Naive thymus-derived CD4-positive, alpha-beta T cell (primary cell): Measurements from ENCODE around the gene TMA7. TPM values are rescaled to one million over a fixed set of nuclear protein-coding genes. Genes with fewer than 3 reads are reported as not detected.

Experiments
- ATAC-seq: fragments of 150-1000 bp; cut with Tn5 transposase; 2 replicates; pipeline ENCODE4 v1.10.0; 2021; ENCODE audit warnings: mild to moderate bottlenecking, moderate library complexity
- CTCF ChIA-PET: fragments of 350-600 bp; sonication (Branson Sonifier 250); formaldehyde crosslinking; loops from one replicate; lab custom pipeline; 2021; ENCODE audit warnings: antibody characterized with exemption; lab: Charles Lee
- POLR2A ChIA-PET: fragments of 350-600 bp; sonication (Branson Sonifier 250); formaldehyde crosslinking; loops from one replicate; lab custom pipeline; 2021; ENCODE audit warnings: antibody characterized with exemption, inconsistent platforms; lab: Charles Lee
- DNase-seq, 9 donors: peaks; one replicate each; pipeline versions ENCODE4 v3.0.0 to v3.0.0-alpha.2; 2020 to 2022; ENCODE audit warnings: mixed read lengths in 1 of 9
- H3K27ac ChIP-seq: one replicate; pipeline ENCODE4 v1.7.0; 2013; ENCODE audit warnings: mild to moderate bottlenecking, low read depth, low read length, moderate library complexity
- H3K27me3 ChIP-seq, 2 donors: one replicate each; pipeline ENCODE4 v1.7.0; 2013; ENCODE audit warnings: low read length in 2 of 2, mild to moderate bottlenecking in 2 of 2, moderate library complexity in 2 of 2; ENCODE audit not compliant: control insufficient read depth in 2 of 2, insufficient read depth in 2 of 2
- H3K36me3 ChIP-seq, 3 experiments: 1 replicate in 2 of 3; 2 replicates in 1 of 3; pipeline ENCODE4 v1.7.0; 2013; ENCODE audit warnings: low read length in 3 of 3, mild to moderate bottlenecking in 3 of 3, moderate library complexity in 1 of 3; ENCODE audit not compliant: insufficient read depth in 3 of 3, control insufficient read depth in 2 of 3
- H3K4me1 ChIP-seq, 2 donors: one replicate each; pipeline ENCODE4 v1.7.0; 2013; ENCODE audit warnings: low read length in 2 of 2, mild to moderate bottlenecking in 2 of 2, moderate library complexity in 1 of 2; ENCODE audit not compliant: control insufficient read depth in 2 of 2, insufficient read depth in 2 of 2
- H3K4me3 ChIP-seq: 2 replicates; pipeline ENCODE4 v1.7.0; 2013; ENCODE audit warnings: mild to moderate bottlenecking, low read length
- H3K9me3 ChIP-seq, 3 experiments: 1 replicate in 2 of 3; 2 replicates in 1 of 3; pipeline ENCODE4 v1.7.0; 2013; ENCODE audit warnings: low read length in 3 of 3; ENCODE audit not compliant: control insufficient read depth in 2 of 3
- H3K27ac Mint-ChIP-seq, 9 donors: one replicate each; pipeline ENCODE4 v1.8.0; 2020 to 2022; ENCODE audit warnings: mixed read lengths in 9 of 9, mild to moderate bottlenecking in 8 of 9, moderate library complexity in 5 of 9, inconsistent platforms in 2 of 9
- H3K27me3 Mint-ChIP-seq, 5 donors: one replicate each; pipeline ENCODE4 v1.8.0; 2021 to 2022; ENCODE audit warnings: mixed read lengths in 5 of 5, mild to moderate bottlenecking in 1 of 5
- H3K36me3 Mint-ChIP-seq, 5 donors: one replicate each; pipeline ENCODE4 v1.8.0; 2020 to 2022; ENCODE audit warnings: mixed read lengths in 5 of 5, mild to moderate bottlenecking in 3 of 5, inconsistent platforms in 1 of 5
- H3K4me1 Mint-ChIP-seq, 7 donors: one replicate each; pipeline ENCODE4 v1.8.0; 2020 to 2022; ENCODE audit warnings: mixed read lengths in 7 of 7, mild to moderate bottlenecking in 3 of 7, inconsistent platforms in 1 of 7
- H3K4me3 Mint-ChIP-seq, 10 donors: one replicate each; pipeline ENCODE4 v1.8.0; 2020 to 2022; ENCODE audit warnings: mild to moderate bottlenecking in 10 of 10, mixed read lengths in 10 of 10, moderate library complexity in 6 of 10, inconsistent platforms in 2 of 10
- H3K9me3 Mint-ChIP-seq, 11 donors: one replicate each; pipeline ENCODE4 v1.8.0; 2020 to 2022; ENCODE audit warnings: mixed read lengths in 11 of 11, mild to moderate bottlenecking in 4 of 11, inconsistent platforms in 1 of 11, moderate library complexity in 1 of 11
- intact Hi-C, 2 donors: fragments of 100-400 bp; cut with micrococcal nuclease; formaldehyde crosslinking; loops; one replicate each; pipeline ENCODE4 v1.15.1; 2023
- polyA plus RNA-seq, 2 donors: library from polyadenylated mRNA; unstranded; fragments of 300-500 nt; fragmentation: Illumina TruSeq; gene quantifications; one replicate each; pipeline ENCODE4 v1.2.3, GENCODE V29; 2021
- total RNA-seq, 6 experiments: library from RNA in 5 of 6; stranded (reverse) in 5 of 6; gene quantifications; 1 replicate in 5 of 6; 2 replicates in 1 of 6; pipeline ENCODE4 v1.2.3 and lab custom pipeline; 2021 to 2026

Gene TMA7
- total and polyA plus RNA-seq, 7 experiments from 2014 or later = 193 to 752 (median 269) TPM

DNA sequence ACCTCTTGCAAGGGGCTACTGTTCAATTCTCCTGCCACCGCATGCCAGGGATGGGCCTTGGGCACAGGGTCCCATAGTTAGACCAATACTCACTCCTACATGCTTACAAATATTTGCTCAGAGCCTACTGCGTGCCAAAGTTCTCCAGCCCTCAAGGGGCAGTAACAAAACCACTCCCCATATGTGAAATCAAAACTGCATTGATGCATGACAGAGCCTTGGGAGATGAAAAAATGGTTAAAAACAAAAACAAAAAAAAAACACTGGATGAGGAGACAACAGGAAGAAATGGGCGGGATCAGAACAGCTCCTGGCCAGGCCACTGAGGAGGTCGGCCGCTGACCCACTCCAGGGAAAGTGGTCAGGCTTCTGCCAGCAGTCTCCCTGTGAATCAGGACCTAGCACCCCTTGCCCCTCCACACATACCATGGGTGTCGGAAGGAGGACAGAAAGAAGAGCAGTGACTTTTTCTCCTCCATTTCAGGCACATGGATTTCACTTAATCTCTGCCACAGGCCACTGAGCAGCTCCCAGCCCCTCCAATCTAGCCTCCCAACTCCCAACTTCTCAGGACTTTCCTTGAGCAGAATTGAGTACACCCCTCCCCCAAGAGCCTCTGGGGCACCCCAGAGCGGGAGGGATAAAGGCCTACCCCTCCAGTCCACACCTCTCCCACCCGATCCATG, 13.0 kb upstream of the TMA7 start:
- H3K27ac Mint-ChIP-seq = peak overlapping the region in 1 of 9 donors; percentile 17
- H3K36me3 Mint-ChIP-seq = peaks cover 0 to 12% (median 0%) of the 10 kb centered on the region in 5 donors
- peaks cover 8 to 10% of the 10 kb centered on the region in 2 donors for H3K4me1 ChIP-seq
- CTCF ChIA-PET = interaction anchor here (1.0 kb wide), 1 partner anchor 9 kb away, joined by 3 read pairs; no protein-coding TSS in a partner anchor
- peak overlapping the region in 8 of 10 donors; percentile 0 to 90 (median 34) for H3K4me3 Mint-ChIP-seq
- peaks cover 0 to 17% (median 0%) of the 10 kb centered on the region in 7 donors for H3K4me1 Mint-ChIP-seq
- DNase-seq = no peak
- H3K36me3 ChIP-seq = peaks cover 0 to 5% (median 3%) of the 10 kb centered on the region in 3 experiments
- POLR2A ChIA-PET = interaction anchor here (0.7 to 1.2 kb wide), 2 partner anchors 10 to 42 kb away, joined by 3 read pairs; no protein-coding TSS in a partner anchor
- H3K9me3 Mint-ChIP-seq = peaks cover 0 to 2% (median 0%) of the 10 kb centered on the region in 11 donors
- H3K27me3 ChIP-seq = no peaks in the 10 kb centered on the region
- H3K27me3 Mint-ChIP-seq = peaks cover 0 to 30% (median 0%) of the 10 kb centered on the region in 5 donors
- no peak overlapping the region for H3K27ac ChIP-seq
- H3K9me3 ChIP-seq = no peaks in the 10 kb centered on the region
- intact Hi-C loops = no loop called here
- ATAC-seq = no peak
- no peak overlapping the region for H3K4me3 ChIP-seq

DNA sequence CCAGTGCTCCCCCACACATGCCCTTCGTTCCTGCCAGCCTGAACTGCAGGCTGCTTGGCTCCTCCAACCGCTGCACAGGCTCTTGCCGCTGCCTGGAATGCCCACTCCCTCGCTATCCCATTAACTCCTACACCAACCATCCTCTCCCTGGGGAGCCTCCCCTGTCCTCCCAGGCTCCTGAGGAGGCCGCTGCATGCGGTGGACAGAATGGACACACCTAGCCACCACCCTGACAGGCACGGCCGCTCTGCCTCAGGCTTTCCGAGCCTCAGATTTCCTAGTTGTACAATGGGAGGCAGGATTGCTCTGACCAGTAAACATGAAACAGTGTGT, 12.5 kb upstream of the TMA7 start:
- Mint-ChIP-seq H3K27me3 (peaks cover 0 to 30% (median 0%) of the 10 kb centered on the region in 5 donors), H3K9me3 (peaks cover 0 to 2% (median 0%) of the 10 kb centered on the region in 11 donors), H3K36me3 (peaks cover 0 to 12% (median 0%) of the 10 kb centered on the region in 5 donors), H3K4me3 (peak overlapping the region; percentile 44 to 90 (median 64)), H3K4me1 (peaks cover 0 to 17% (median 0%) of the 10 kb centered on the region in 7 donors), H3K27ac (peak overlapping the region in 3 of 9 donors; percentile 17 to 41 (median 24))
- DNase-seq = no peak
- H3K4me1 ChIP-seq = peaks cover 8 to 10% of the 10 kb centered on the region in 2 donors
- no peak for ATAC-seq
- intact Hi-C loops = no loop called here
- H3K36me3 ChIP-seq = peaks cover 0 to 10% (median 3%) of the 10 kb centered on the region in 3 experiments
- no peaks in the 10 kb centered on the region for H3K9me3 ChIP-seq
- no peak overlapping the region for H3K27ac ChIP-seq
- H3K4me3 ChIP-seq = no peak overlapping the region
- H3K27me3 ChIP-seq = no peaks in the 10 kb centered on the region
- ChIA-PET CTCF (interaction anchor here (1.0 kb wide), 1 partner anchor 8 kb away, joined by 3 read pairs; no protein-coding TSS in a partner anchor), POLR2A (interaction anchor here (0.7 kb wide), 1 partner anchor 42 kb away, joined by 3 read pairs; no protein-coding TSS in a partner anchor)

DNA sequence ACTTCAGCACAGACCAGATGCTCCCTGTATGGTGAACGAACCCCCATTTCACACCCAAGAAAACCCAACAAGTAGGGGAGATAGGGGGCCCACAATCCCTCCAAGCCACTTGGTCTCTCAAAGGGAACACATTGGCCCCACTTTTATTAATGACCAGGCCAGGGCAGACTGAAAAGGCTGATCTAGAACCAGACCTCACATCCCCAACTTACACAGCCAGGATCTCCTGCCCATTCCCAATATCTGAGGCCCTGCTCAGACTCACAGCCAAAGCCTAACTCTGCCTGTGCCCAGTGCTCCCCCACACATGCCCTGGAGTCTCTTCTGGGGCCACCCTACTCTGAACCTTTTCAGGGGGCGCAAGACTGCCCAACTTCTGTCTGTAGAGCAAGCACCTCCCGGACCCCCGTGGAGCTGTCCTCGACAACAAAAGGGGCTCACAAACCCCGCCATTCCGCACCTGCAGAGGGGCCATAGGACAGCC, 11.9 kb upstream of the TMA7 start:
- Mint-ChIP-seq H3K4me3 (peak overlapping the region; percentile 44 to 90 (median 64)), H3K27ac (peak overlapping the region in 3 of 9 donors; percentile 24 to 41 (median 40)), H3K36me3 (peaks cover 0 to 12% (median 0%) of the 10 kb centered on the region in 5 donors), H3K4me1 (peaks cover 0 to 17% (median 0%) of the 10 kb centered on the region in 7 donors), H3K27me3 (peaks cover 0 to 30% (median 0%) of the 10 kb centered on the region in 5 donors), H3K9me3 (peaks cover 0 to 2% (median 0%) of the 10 kb centered on the region in 11 donors)
- no peak for DNase-seq
- H3K27ac ChIP-seq = no peak overlapping the region
- H3K27me3 ChIP-seq = no peaks in the 10 kb centered on the region
- POLR2A ChIA-PET = interaction anchor here (1.0 kb wide), 1 partner anchor 14 kb away, joined by 3 read pairs; no protein-coding TSS in a partner anchor
- no peak overlapping the region for H3K4me3 ChIP-seq
- ATAC-seq = no peak
- intact Hi-C loops = no loop called here
- no peaks in the 10 kb centered on the region for H3K9me3 ChIP-seq
- peaks cover 8 to 10% of the 10 kb centered on the region in 2 donors for H3K4me1 ChIP-seq
- peaks cover 0 to 15% (median 3%) of the 10 kb centered on the region in 3 experiments for H3K36me3 ChIP-seq
- CTCF ChIA-PET = no interaction called here

DNA sequence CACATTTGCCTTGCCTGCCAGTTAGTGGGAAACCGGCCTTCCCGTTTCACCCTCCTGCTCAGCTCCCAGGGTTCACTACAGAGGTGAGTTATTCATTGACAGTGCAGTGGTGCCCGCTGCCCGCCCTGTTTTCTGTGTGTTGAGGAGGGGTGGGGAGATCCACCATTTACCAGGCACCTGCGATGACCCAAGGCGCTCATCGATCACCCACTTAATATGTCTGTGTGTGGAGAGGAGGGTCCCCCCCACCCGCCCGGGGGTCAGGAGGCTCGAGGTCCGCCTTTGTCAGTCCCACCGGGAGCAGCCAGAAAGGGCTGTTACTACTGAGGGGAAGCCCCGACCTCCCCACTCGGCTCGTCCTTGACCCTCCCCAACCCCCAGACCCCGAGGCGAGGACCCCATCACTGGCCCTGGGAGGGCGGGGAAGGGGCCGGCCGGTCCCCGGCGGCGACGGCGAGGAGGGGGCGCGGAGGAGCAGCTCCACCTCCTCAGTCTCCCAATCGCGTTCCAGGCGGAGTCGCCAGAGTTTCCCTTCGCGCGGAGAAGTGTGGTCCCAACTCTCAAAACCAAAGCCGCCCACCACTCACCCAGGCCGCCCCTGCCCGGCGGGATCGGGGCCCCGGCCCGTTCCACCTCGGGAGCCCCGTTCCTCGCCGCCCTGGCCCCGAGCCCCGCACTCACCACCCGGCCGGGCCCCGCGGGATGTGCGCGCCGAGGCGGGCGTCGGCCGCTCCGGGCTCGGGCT, 11.3 kb upstream of the TMA7 start:
- ChIA-PET CTCF (no interaction called here), POLR2A (interaction anchor here (1.0 kb wide), 1 partner anchor 13 kb away, joined by 3 read pairs; no protein-coding TSS in a partner anchor)
- H3K4me1 ChIP-seq = peaks cover 8 to 10% of the 10 kb centered on the region in 2 donors
- DNase-seq (no peak), ATAC-seq (no peak)
- H3K4me1 Mint-ChIP-seq = peaks cover 0 to 17% (median 0%) of the 10 kb centered on the region in 7 donors
- H3K9me3 Mint-ChIP-seq = peaks cover 0 to 2% (median 0%) of the 10 kb centered on the region in 11 donors
- peaks cover 0 to 30% (median 0%) of the 10 kb centered on the region in 5 donors for H3K27me3 Mint-ChIP-seq
- peaks cover 0 to 12% (median 0%) of the 10 kb centered on the region in 5 donors for H3K36me3 Mint-ChIP-seq
- intact Hi-C loops = no loop called here
- peaks cover 0 to 21% (median 3%) of the 10 kb centered on the region in 3 experiments for H3K36me3 ChIP-seq
- peak overlapping the region in 1 of 9 donors; percentile 40 for H3K27ac Mint-ChIP-seq
- H3K4me3 ChIP-seq = peak overlapping the region; percentile 51
- peak overlapping the region in 9 of 10 donors; percentile 25 to 90 (median 63) for H3K4me3 Mint-ChIP-seq
- H3K9me3 ChIP-seq = no peaks in the 10 kb centered on the region
- no peaks in the 10 kb centered on the region for H3K27me3 ChIP-seq
- H3K27ac ChIP-seq = no peak overlapping the region

DNA sequence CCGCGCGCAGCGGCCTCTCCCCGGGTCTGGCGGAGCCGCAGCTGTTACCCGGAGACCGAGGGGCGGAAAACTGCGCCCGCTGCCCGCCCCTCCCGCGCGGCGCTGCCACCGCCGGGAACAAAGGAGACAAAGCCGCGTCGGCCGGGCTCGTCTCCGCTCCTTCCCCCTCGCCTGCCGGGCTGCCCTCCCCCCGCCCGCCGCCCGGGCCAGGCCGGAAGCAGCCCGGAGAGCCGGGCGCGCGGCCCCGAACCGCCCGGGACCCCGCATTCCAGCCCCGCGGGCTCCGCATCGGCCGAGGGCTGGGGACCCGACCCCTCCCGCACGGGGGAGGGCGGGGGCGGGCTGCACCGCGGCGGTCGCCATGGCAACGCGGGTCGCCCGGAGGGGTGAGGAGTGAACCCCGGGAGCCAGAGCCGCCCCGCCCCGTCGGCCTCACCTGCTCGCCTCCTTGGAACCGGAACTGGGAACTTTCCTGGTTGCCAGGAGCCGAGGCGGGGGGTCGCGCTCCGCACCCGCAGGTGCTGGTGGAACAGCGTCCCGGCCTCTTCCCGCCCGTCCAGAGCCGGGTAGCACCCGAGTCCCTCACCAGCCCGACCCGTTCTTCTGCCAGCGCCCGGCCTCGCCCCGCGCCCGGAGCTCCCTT, 10.6 kb upstream of the TMA7 start:
- peak overlapping the region; percentile 67 to 90 (median 80) for H3K4me3 Mint-ChIP-seq
- peaks cover 0 to 2% (median 0%) of the 10 kb centered on the region in 11 donors for H3K9me3 Mint-ChIP-seq
- H3K36me3 Mint-ChIP-seq = peaks cover 0 to 12% (median 0%) of the 10 kb centered on the region in 5 donors
- H3K27ac ChIP-seq = peak overlapping the region; percentile 41
- intact Hi-C loops = no loop called here
- no peaks in the 10 kb centered on the region for H3K27me3 ChIP-seq
- peak overlapping the region; percentile 51 for H3K4me3 ChIP-seq
- peaks cover 0 to 20% (median 4%) of the 10 kb centered on the region in 7 donors for H3K4me1 Mint-ChIP-seq
- DNase-seq (peak; percentile 48 to 77 (median 54)), ATAC-seq (peak; percentile 75)
- peaks cover 0 to 28% (median 3%) of the 10 kb centered on the region in 3 experiments for H3K36me3 ChIP-seq
- no peaks in the 10 kb centered on the region for H3K9me3 ChIP-seq
- peaks cover 0 to 30% (median 0%) of the 10 kb centered on the region in 5 donors for H3K27me3 Mint-ChIP-seq
- peaks cover 8 to 12% of the 10 kb centered on the region in 2 donors for H3K4me1 ChIP-seq
- peak overlapping the region in 4 of 9 donors; percentile 28 to 71 (median 45) for H3K27ac Mint-ChIP-seq
- ChIA-PET CTCF (no interaction called here), POLR2A (interaction anchor here (1.3 to 1.7 kb wide), 2 partner anchors 10 to 16 kb away, joined by 4 read pairs; partner anchors contain the start of gene ATRIP)
